Esophagus mucosa (tissue), 1 donor: ENCODE data around the gene SH2B3. TPM values are rescaled to one million over a fixed set of nuclear protein-coding genes. Genes with fewer than 3 reads are reported as not detected.

Experiments
- ATAC-seq: fragments of 200-7000 bp; cut with Tn5 transposase; one replicate; pipeline ENCODE4 v1.9.1; 2020
- total RNA-seq: library from RNA; stranded (reverse); gene quantifications from one replicate; pipeline ENCODE4 v1.2.4, GENCODE V29; 2023
- donor health status: DM: yes; HTN: yes; CAD: no.

SH2B3 gene
- total RNA-seq, 1 donor from 2014 or later = 1.8 TPM

GRCh38 chr12:111409780-111410430 is 4.2 kb downstream of the SH2B3 start:
- ATAC-seq = peak; percentile 4

- ATAC-seq = no peak
Observed at GRCh38 chr12:111410431-111411184, 4.9 kb downstream of the SH2B3 start.

- no peak for ATAC-seq
Observed at GRCh38 chr12:111411185-111411764, 5.6 kb downstream of the SH2B3 start.

GRCh38 chr12:111412007-111412829 is 6.5 kb downstream of the SH2B3 start:
- ATAC-seq = peak; percentile 10

- ATAC-seq = no peak
Observed at GRCh38 chr12:111412830-111413441, 7.2 kb downstream of the SH2B3 start.

- no peak for ATAC-seq
Observed at GRCh38 chr12:111413442-111414086, 7.8 kb downstream of the SH2B3 start.

- ATAC-seq = no peak
Observed at GRCh38 chr12:111414711-111415252, 9.1 kb downstream of the SH2B3 start.

GRCh38 chr12:111417290-111417689 is 11.6 kb downstream of the SH2B3 start:
- no peak for ATAC-seq

GRCh38 chr12:111417784-111418593 is 12.3 kb downstream of the SH2B3 start:
- ATAC-seq = no peak

- peak; percentile 34 for ATAC-seq
Observed at GRCh38 chr12:111418594-111418880, 12.8 kb downstream of the SH2B3 start.

GRCh38 chr12:111419784-111420183 is 14.1 kb downstream of the SH2B3 start:
- no peak for ATAC-seq

- ATAC-seq = no peak
Observed at GRCh38 chr12:111420494-111420893, 14.8 kb downstream of the SH2B3 start.

GRCh38 chr12:111424189-111424792 is 18.6 kb downstream of the SH2B3 start:
- ATAC-seq = no peak

GRCh38 chr12:111424793-111425251 is 19.1 kb downstream of the SH2B3 start:
- no peak for ATAC-seq

- ATAC-seq = no peak
Observed at GRCh38 chr12:111425655-111426054, 19.9 kb downstream of the SH2B3 start.

- ATAC-seq = no peak
Observed at GRCh38 chr12:111426344-111427185, 20.8 kb downstream of the SH2B3 start.

- ATAC-seq = no peak
Observed at GRCh38 chr12:111427417-111428074, 21.8 kb downstream of the SH2B3 start.

GRCh38 chr12:111428081-111428727 is 22.5 kb downstream of the SH2B3 start:
- ATAC-seq = no peak
